Endothelial cell of umbilical vein (primary cell): Measurements from ENCODE around the gene NEK4.

Source experiments
- CTCF ChIP-seq, 2 donors: IDR thresholded peaks; 1 replicate in 1 of 2; 2 replicates in 1 of 2; pipeline ENCODE4 v1.5.1; 2011; ENCODE audit warnings: low read length in 2 of 2, mild to moderate bottlenecking in 2 of 2, moderate library complexity in 2 of 2, control low read depth in 1 of 2, inconsistent platforms in 1 of 2, low read depth in 1 of 2; ENCODE audit not compliant: insufficient read depth in 1 of 2; ENCODE audit errors: extremely low read depth in 1 of 2
- EZH2 ChIP-seq: IDR thresholded peaks from 2 replicates; pipeline ENCODE4 v1.6.1; 2012; ENCODE audit warnings: borderline replicate concordance, low read depth, mild to moderate bottlenecking, moderate library complexity, low read length, inconsistent platforms; ENCODE audit not compliant: severe bottlenecking
- FOS ChIP-seq: IDR thresholded peaks from 2 replicates; pipeline ENCODE4 v1.6.1; 2011; ENCODE audit warnings: mild to moderate bottlenecking, low read length, moderate library complexity, borderline replicate concordance; ENCODE audit not compliant: insufficient read depth
- GATA2 ChIP-seq: IDR thresholded peaks from 2 replicates; pipeline ENCODE4 v1.7.0; 2011; ENCODE audit warnings: low read depth, mild to moderate bottlenecking, moderate library complexity, mixed read lengths, low read length; ENCODE audit not compliant: insufficient read length, insufficient read depth
- JUN ChIP-seq: IDR thresholded peaks from 2 replicates; pipeline ENCODE4 v1.6.1; 2011; ENCODE audit warnings: borderline replicate concordance, low read depth; ENCODE audit not compliant: insufficient read length, insufficient read depth
- MAX ChIP-seq: IDR thresholded peaks from 2 replicates; pipeline ENCODE4 v1.6.1; 2011; ENCODE audit not compliant: insufficient read depth, insufficient read length
- MYC ChIP-seq: IDR thresholded peaks from one replicate; pipeline ENCODE4 v1.6.1; 2011; ENCODE audit warnings: mild to moderate bottlenecking, low read depth, low read length
- POLR2A ChIP-seq: IDR thresholded peaks from 2 replicates; pipeline ENCODE4 v1.6.1; 2012; ENCODE audit warnings: low read depth, mild to moderate bottlenecking, control low read depth, low read length
- POLR2AphosphoS5 ChIP-seq: IDR thresholded peaks from 2 replicates; pipeline ENCODE4 v1.6.1; 2012; ENCODE audit warnings: low read depth, mild to moderate bottlenecking, control low read depth, low read length, moderate library complexity; ENCODE audit not compliant: insufficient read depth

DNA sequence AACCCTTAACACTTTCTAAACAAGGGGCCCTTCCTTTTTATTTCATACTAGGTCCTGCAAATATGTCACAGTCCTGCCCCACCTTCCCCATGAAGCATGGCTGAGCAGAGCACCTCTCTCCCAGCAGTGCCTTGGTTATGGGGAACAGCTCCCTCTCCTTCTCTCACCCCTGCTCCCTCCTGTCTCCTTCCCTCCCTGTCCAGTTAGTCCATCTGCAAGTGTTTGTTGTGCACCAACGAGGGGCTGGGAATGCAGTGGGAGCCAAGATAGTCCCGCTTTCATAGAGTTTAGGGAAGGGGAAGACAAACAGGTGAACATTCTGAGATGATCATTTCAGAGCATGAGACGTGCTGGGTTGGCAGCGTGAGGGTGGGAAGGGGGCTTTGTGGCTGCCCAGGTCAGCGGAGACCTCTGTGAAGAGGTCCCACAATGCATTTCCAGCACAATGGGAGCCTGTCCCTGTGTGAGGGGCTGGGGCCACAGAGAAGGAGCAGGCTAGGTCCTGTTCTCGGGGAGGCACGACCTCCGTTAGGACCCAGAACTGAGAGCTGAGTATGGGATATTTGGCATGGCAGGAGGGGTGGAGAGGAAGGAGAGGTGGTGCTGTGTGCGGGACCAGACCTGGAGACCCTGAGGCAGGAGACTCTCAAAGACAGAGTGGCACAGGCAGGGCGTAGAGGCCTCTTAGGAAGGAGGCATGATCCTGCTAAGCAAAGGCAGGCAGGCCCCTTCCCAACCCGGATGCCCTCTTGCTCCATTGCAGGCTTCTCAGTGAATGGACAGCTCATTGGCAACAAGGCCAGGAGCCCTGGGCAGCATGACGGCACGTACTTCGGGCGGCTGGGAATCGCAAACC is 18.4 kb upstream of the NEK4 start:
- no peak for TF ChIP-seq CTCF (IDR thresholded peaks at IDR 0.05; ENCODE audit: extremely low read depth in 1 of 2, insufficient read depth in 1 of 2, low read depth in 1 of 2, low read length in 2 of 2)
- no peak for TF ChIP-seq POLR2AphosphoS5
- no peak for TF ChIP-seq POLR2A
- no peak for TF ChIP-seq EZH2
- no peak for TF ChIP-seq MYC
- TF ChIP-seq GATA2 = no peak
- no peak for TF ChIP-seq JUN
- TF ChIP-seq MAX = no peak
- no peak for TF ChIP-seq FOS
